ENCODE results near the gene JUP.

- no peak for TF ChIP-seq CTCF (IDR thresholded peaks at IDR 0.05; ENCODE audit: low read length)
- no peak for TF ChIP-seq EZH2 (optimal IDR thresholded peaks at IDR 0.05; ENCODE audit: low read depth, low read length)
- TF ChIP-seq EZH2phosphoT487 (IDR thresholded peaks at IDR 0.05; ENCODE audit: low read length) = no peak
Observed at GRCh38 chr17:41766135-41766534, 20.4 kb downstream of the JUP start.
